ENCODE results near the gene SURF4.

Gene SURF4

GRCh38 chr9:133386338-133386737 lies 10.5 kb upstream of the SURF4 start:
- no peak overlapping the region for H3K27ac ChIP-seq
- DNase-seq: no peak
- no peak for TF ChIP-seq CTCF (IDR thresholded peaks at IDR 0.05; ENCODE audit: low read depth, low read length)
- H3K4me3 ChIP-seq (ENCODE audit: low read depth, low read length): no peak overlapping the region
- no peaks in the 10 kb centered on the region for H3K9me3 ChIP-seq (ENCODE audit: severe bottlenecking)
- H3K36me3 ChIP-seq: no peaks in the 10 kb centered on the region
- H3K27me3 ChIP-seq (ENCODE audit: insufficient read depth, low read depth, severe bottlenecking): no peaks in the 10 kb centered on the region

- Histone ChIP-seq H3K27me3 (ENCODE audit: insufficient read depth, low read depth, severe bottlenecking) (no peaks in the 10 kb centered on the region), H3K27ac (no peak overlapping the region), H3K36me3 (no peaks in the 10 kb centered on the region), H3K4me3 (ENCODE audit: low read depth, low read length) (no peak overlapping the region), H3K9me3 (ENCODE audit: severe bottlenecking) (no peaks in the 10 kb centered on the region)
- no peak for TF ChIP-seq CTCF (IDR thresholded peaks at IDR 0.05; ENCODE audit: low read depth, low read length)
- no peak for DNase-seq
Observed at GRCh38 chr9:133385452-133385851, 9.6 kb upstream of the SURF4 start.

GRCh38 chr9:133384736-133385321 lies 9.0 kb upstream of the SURF4 start:
- H3K4me3 ChIP-seq (ENCODE audit: low read depth, low read length): no peak overlapping the region
- no peaks in the 10 kb centered on the region for H3K27me3 ChIP-seq (ENCODE audit: insufficient read depth, low read depth, severe bottlenecking)
- TF ChIP-seq CTCF (IDR thresholded peaks at IDR 0.05; ENCODE audit: low read depth, low read length): no peak
- no peak for DNase-seq
- no peak overlapping the region for H3K27ac ChIP-seq
- H3K9me3 ChIP-seq (ENCODE audit: severe bottlenecking): no peaks in the 10 kb centered on the region
- no peaks in the 10 kb centered on the region for H3K36me3 ChIP-seq

- no peak for TF ChIP-seq CTCF (IDR thresholded peaks at IDR 0.05; ENCODE audit: low read depth, low read length)
- H3K9me3 ChIP-seq (ENCODE audit: severe bottlenecking): no peaks in the 10 kb centered on the region
- no peaks in the 10 kb centered on the region for H3K27me3 ChIP-seq (ENCODE audit: insufficient read depth, low read depth, severe bottlenecking)
- no peak overlapping the region for H3K27ac ChIP-seq
- H3K4me3 ChIP-seq (ENCODE audit: low read depth, low read length): no peak overlapping the region
- no peaks in the 10 kb centered on the region for H3K36me3 ChIP-seq
- DNase-seq: no peak
Observed at GRCh38 chr9:133383438-133383837, 7.6 kb upstream of the SURF4 start.

- TF ChIP-seq CTCF (IDR thresholded peaks at IDR 0.05; ENCODE audit: low read depth, low read length): no peak
- H3K4me3 ChIP-seq (ENCODE audit: low read depth, low read length): no peak overlapping the region
- H3K9me3 ChIP-seq (ENCODE audit: severe bottlenecking): peaks cover 7% of the 10 kb centered on the region
- H3K36me3 ChIP-seq: no peaks in the 10 kb centered on the region
- no peak overlapping the region for H3K27ac ChIP-seq
- no peak for DNase-seq
- no peaks in the 10 kb centered on the region for H3K27me3 ChIP-seq (ENCODE audit: insufficient read depth, low read depth, severe bottlenecking)
Observed at GRCh38 chr9:133382507-133383141, 6.8 kb upstream of the SURF4 start.

GRCh38 chr9:133380734-133381133 lies 4.9 kb upstream of the SURF4 start:
- Histone ChIP-seq H3K4me3 (ENCODE audit: low read depth, low read length) (no peak overlapping the region), H3K36me3 (peaks cover under 1% of the 10 kb centered on the region), H3K9me3 (ENCODE audit: severe bottlenecking) (peaks cover 10% of the 10 kb centered on the region), H3K27me3 (ENCODE audit: insufficient read depth, low read depth, severe bottlenecking) (no peaks in the 10 kb centered on the region), H3K27ac (no peak overlapping the region)
- no peak for TF ChIP-seq CTCF (IDR thresholded peaks at IDR 0.05; ENCODE audit: low read depth, low read length)
- no peak for DNase-seq

Measured in WERI-Rb-1 (cell line).